HG02884 (cell line): ENCODE measurements around the gene PLAAT3.
A peak's percentile ranks its signal among the peaks of the same experiment; 100 is the strongest.
"Not testable (repeated sequence)": the region's sequence is repeated elsewhere in the genome, so short reads cannot be mapped to it uniquely, and the experiment has no call there.

Source experiments
- ATAC-seq: cut with Tn5 transposase; IDR thresholded peaks from one replicate; pipeline ENCODE4 v1.9.1; 2021; ENCODE audit warnings: mild to moderate bottlenecking, moderate library complexity; ENCODE audit not compliant: unreplicated experiment

The PLAAT3 gene

GRCh38 chr11:63569570-63569969, 44.7 kb downstream of the PLAAT3 start:
- no peak for ATAC-seq

- ATAC-seq, result peak; percentile 61
These were observed 47.0 kb downstream of the PLAAT3 start for GRCh38 chr11:63567044-63567840.

- no peak for ATAC-seq
These were observed 49.4 kb downstream of the PLAAT3 start for GRCh38 chr11:63564784-63565350.

- ATAC-seq, result peak; percentile 68
These were observed 50.0 kb downstream of the PLAAT3 start for GRCh38 chr11:63564056-63564774.

- no peak for ATAC-seq
These were observed 50.8 kb downstream of the PLAAT3 start, which contains the start of gene PLAAT2 for GRCh38 chr11:63563201-63564055. Gene PLAAT2 (minus strand): TSS chr11:63563379. CDS start chr11:63563324, 55 bp downstream.

GRCh38 chr11:63560506-63561180, 53.6 kb downstream of the PLAAT3 start:
- ATAC-seq, result no peak

- ATAC-seq, result no peak
These were observed 55.6 kb downstream of the PLAAT3 start for GRCh38 chr11:63558459-63559157.

GRCh38 chr11:63557570-63557969, 56.7 kb downstream of the PLAAT3 start:
- ATAC-seq, result no peak

- ATAC-seq, result no peak
These were observed 57.7 kb downstream of the PLAAT3 start for GRCh38 chr11:63556404-63557013.

GRCh38 chr11:63554877-63555223, 59.4 kb downstream of the PLAAT3 start:
- ATAC-seq, result no peak

- peak; percentile 81 for ATAC-seq
These were observed 60.5 kb downstream of the PLAAT3 start for GRCh38 chr11:63553759-63554158.

GRCh38 chr11:63552921-63553320, 61.3 kb downstream of the PLAAT3 start:
- ATAC-seq, result no peak

- no peak for ATAC-seq
These were observed 62.4 kb downstream of the PLAAT3 start for GRCh38 chr11:63551889-63552266.

- ATAC-seq, result no peak
These were observed 62.9 kb downstream of the PLAAT3 start for GRCh38 chr11:63551091-63551888.

GRCh38 chr11:63550156-63550700, 64.0 kb downstream of the PLAAT3 start:
- not testable (repeated sequence) for ATAC-seq

- no peak for ATAC-seq
These were observed 64.8 kb downstream of the PLAAT3 start for GRCh38 chr11:63549411-63549810.

- ATAC-seq, result no peak
These were observed 66.1 kb downstream of the PLAAT3 start for GRCh38 chr11:63548178-63548577.

- ATAC-seq, result no peak
These were observed 67.2 kb downstream of the PLAAT3 start for GRCh38 chr11:63547061-63547460.
